ENCODE results near the gene ZNF821. TPM values are rescaled to one million over a fixed set of nuclear protein-coding genes. Genes with fewer than 3 reads are reported as not detected.

ZNF821 gene, protein sequence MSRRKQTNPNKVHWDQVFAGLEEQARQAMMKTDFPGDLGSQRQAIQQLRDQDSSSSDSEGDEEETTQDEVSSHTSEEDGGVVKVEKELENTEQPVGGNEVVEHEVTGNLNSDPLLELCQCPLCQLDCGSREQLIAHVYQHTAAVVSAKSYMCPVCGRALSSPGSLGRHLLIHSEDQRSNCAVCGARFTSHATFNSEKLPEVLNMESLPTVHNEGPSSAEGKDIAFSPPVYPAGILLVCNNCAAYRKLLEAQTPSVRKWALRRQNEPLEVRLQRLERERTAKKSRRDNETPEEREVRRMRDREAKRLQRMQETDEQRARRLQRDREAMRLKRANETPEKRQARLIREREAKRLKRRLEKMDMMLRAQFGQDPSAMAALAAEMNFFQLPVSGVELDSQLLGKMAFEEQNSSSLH
- 8.8 TPM for total RNA-seq

DNA sequence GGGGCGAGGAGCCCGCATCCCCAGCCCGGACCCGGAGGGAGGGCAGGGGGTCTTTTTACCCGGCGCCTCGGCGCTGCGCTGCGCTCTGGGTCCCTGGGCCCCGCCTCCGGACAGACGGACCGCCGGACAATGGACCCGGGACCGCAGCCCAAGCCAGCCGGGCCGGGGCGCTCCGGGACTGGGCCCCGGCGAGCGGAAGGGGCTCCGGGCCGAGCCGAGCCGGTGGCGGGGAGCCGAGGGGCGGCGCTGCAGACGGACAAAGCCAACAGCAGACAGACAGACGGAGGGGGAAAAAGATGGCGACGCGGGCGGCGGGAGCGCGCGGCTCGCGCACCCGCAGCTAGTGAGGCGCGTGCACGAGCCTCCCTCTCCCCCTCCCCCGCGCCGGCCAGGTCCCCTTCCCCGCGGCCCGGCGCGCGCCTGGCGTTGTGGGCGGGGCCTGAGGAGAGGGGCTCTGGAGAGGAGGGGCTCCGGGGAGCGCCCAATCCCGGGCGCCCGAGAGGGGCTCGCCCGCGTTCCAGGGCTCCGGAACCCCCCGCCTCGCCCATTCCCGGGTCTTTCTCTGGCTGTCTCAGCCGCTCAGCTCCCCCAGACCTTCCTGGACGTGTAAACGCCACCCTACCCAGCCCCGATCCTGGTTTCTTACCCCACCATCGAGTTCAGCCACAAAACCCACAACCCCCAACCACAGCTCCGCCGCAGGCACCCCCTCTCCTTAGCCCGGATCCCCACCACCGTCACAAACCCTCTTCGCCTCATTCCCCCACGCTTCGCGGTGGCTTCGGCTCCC is at the start of gene ZNF821:
Gene ZNF821, minus strand, starts transcription at position 334 of the 790 bp plus-strand sequence. CDS start 4,236 bp downstream, outside the sequence.
- no peaks in the 10 kb centered on the region for H3K27me3 ChIP-seq
- TF ChIP-seq POLR2A (IDR thresholded peaks at IDR 0.05) (no peak), POLR2AphosphoS5 (IDR thresholded peaks at IDR 0.05; ENCODE audit: insufficient read depth in 1 of 2, low read depth in 1 of 2) (peak in 1 of 2 donors; percentile 50)
- TF ChIP-seq, protein P1, sequence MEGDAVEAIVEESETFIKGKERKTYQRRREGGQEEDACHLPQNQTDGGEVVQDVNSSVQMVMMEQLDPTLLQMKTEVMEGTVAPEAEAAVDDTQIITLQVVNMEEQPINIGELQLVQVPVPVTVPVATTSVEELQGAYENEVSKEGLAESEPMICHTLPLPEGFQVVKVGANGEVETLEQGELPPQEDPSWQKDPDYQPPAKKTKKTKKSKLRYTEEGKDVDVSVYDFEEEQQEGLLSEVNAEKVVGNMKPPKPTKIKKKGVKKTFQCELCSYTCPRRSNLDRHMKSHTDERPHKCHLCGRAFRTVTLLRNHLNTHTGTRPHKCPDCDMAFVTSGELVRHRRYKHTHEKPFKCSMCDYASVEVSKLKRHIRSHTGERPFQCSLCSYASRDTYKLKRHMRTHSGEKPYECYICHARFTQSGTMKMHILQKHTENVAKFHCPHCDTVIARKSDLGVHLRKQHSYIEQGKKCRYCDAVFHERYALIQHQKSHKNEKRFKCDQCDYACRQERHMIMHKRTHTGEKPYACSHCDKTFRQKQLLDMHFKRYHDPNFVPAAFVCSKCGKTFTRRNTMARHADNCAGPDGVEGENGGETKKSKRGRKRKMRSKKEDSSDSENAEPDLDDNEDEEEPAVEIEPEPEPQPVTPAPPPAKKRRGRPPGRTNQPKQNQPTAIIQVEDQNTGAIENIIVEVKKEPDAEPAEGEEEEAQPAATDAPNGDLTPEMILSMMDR (IDR thresholded peaks at IDR 0.05): peak in 1 of 3 experiments; percentile 9
- peak within 1 kb of the TSS; percentile 81 to 98 for H3K4me3 ChIP-seq
- no peak for DNase-seq (ENCODE audit: extremely low spot score in 2 of 2)
- no peaks in the 10 kb centered on the region for H3K9me3 ChIP-seq
- peaks cover 27% of the 10 kb centered on the region for H3K4me1 ChIP-seq
- H3K27ac ChIP-seq: peak within 1 kb of the TSS; percentile 99
- peaks cover 0 to 11% of the 10 kb centered on the region in 2 donors for H3K36me3 ChIP-seq
- intact Hi-C loops (cut with DNase I): loop anchor here (10.0 kb wide), 1 partner anchor 159 kb away; the partner anchor contains the start of gene PHLPP2

DNA sequence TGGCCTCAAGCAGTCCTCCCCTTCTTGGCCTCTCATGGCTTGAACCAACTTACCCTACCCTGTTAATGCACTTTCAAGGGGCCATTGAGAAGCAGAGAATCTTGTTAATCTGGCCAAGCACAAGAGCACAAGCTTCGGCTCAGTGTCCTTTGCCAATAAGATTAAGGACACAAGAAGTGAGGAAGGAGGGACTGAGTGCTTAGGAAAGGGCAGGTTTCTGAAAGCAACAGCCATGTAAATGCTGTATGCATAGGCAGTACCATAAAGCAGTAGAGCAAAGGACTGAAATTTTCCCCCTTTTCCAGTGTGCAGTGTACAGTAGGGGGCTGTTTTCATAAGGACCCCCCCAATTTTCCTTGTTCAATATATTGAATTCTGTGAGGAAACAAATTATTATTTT is 49.0 kb upstream of the ZNF821 start:
- no peaks in the 10 kb centered on the region for H3K9me3 ChIP-seq
- no peak overlapping the region for H3K4me3 ChIP-seq
- H3K4me1 ChIP-seq: peaks cover 12% of the 10 kb centered on the region
- H3K27ac ChIP-seq: no peak overlapping the region
- no peak for DNase-seq (ENCODE audit: extremely low spot score in 2 of 2)
- TF ChIP-seq, protein P1 (IDR thresholded peaks at IDR 0.05): no peak
- TF ChIP-seq POLR2AphosphoS5 (IDR thresholded peaks at IDR 0.05; ENCODE audit: insufficient read depth in 1 of 2, low read depth in 1 of 2) (no peak), POLR2A (IDR thresholded peaks at IDR 0.05) (no peak)
- no peaks in the 10 kb centered on the region for H3K27me3 ChIP-seq
- peaks cover 0 to 11% of the 10 kb centered on the region in 2 donors for H3K36me3 ChIP-seq
- intact Hi-C loops (cut with DNase I): no loop called here

DNA sequence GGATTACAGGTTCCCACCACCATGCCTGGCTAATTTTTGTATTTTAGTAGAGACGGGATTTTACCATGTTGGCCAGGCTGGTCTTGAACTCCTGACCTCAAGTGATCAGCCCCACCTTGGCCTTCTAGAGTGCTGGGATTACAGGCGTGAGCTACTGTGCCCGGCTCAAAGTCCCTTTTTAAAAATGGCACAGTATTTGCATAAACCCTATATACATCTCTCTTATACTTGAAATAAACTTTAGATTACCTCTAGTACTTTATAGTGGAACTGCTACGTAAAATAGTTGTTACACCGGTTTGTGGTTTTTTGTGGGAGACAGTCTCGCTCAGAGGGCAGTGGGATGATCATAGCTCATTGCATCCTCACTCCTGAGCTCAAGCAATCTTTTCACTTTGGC is 47.6 kb upstream of the ZNF821 start:
- DNase-seq (ENCODE audit: extremely low spot score in 2 of 2): no peak
- TF ChIP-seq, protein P1 (IDR thresholded peaks at IDR 0.05): no peak
- TF ChIP-seq POLR2AphosphoS5 (IDR thresholded peaks at IDR 0.05; ENCODE audit: insufficient read depth in 1 of 2, low read depth in 1 of 2): no peak
- no peak for TF ChIP-seq POLR2A (IDR thresholded peaks at IDR 0.05)
- Histone ChIP-seq H3K36me3 (peaks cover 0 to 19% of the 10 kb centered on the region in 2 donors), H3K9me3 (no peaks in the 10 kb centered on the region), H3K27me3 (no peaks in the 10 kb centered on the region), H3K4me1 (peaks cover 26% of the 10 kb centered on the region), H3K27ac (no peak overlapping the region), H3K4me3 (no peak overlapping the region)
- intact Hi-C loops (cut with DNase I): no loop called here

DNA sequence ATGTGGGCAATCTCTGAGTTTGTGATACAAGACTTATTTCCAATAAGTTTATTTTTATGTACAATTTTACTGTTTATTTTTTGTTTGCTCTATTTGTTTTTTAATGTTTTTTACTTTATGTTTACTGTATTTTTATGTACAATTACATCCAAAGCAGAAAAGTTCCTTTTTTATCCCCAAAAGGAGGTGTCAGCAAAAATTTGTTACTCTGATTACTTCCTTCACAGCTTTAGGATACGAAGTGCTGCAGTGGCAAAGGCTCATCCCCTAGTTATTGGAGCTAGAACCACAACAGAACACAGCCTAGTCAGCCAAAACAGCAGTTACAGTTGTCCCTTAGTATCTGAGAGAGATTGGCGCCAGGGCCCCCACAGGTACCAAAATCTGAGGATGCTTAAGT is 47.0 kb upstream of the ZNF821 start:
- Histone ChIP-seq H3K9me3 (no peaks in the 10 kb centered on the region), H3K27ac (no peak overlapping the region), H3K27me3 (no peaks in the 10 kb centered on the region), H3K4me3 (no peak overlapping the region), H3K4me1 (peaks cover 29% of the 10 kb centered on the region), H3K36me3 (peaks cover 0 to 25% of the 10 kb centered on the region in 2 donors)
- TF ChIP-seq, protein P1 (IDR thresholded peaks at IDR 0.05): no peak
- TF ChIP-seq POLR2AphosphoS5 (IDR thresholded peaks at IDR 0.05; ENCODE audit: insufficient read depth in 1 of 2, low read depth in 1 of 2) (no peak), POLR2A (IDR thresholded peaks at IDR 0.05) (no peak)
- no peak for DNase-seq (ENCODE audit: extremely low spot score in 2 of 2)
- intact Hi-C loops (cut with DNase I): no loop called here

Measured in vagina (tissue), 2 donors.